Measurements from ENCODE around the gene SLFNL1. TPM values are rescaled to one million over a fixed set of nuclear protein-coding genes. Genes with fewer than 3 reads are reported as not detected.
A peak's percentile ranks its signal among the peaks of the same experiment; 100 is the strongest.

Gene SLFNL1
- total and polyA plus RNA-seq, 8 donors: 0.79 to 4.9 (median 1.0) TPM

DNA sequence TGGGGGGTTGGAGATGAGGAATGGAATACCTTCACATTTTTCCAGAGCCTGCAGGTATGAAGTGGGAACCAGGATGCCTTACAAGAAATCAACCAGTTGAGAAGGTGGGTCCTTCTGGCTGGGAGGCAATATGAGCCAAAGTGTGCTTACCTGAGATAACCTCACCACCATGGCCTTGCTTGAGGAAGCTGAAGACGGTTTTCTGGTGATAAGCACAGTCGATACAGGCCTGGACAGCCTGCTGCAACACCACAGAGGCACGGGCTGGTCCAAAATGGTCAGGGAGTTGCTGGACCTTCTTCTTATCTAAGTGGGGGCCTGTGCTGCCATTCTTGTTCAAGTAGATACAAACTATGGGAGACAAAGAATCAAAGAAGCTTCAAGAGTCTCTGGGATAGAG lies 27.0 kb upstream of the SLFNL1 start:
- peaks cover 0 to 25% of the 10 kb centered on the region in 2 donors for H3K4me1 ChIP-seq
- no peak overlapping the region for H3K27ac ChIP-seq
- H3K9me3 ChIP-seq: no peaks in the 10 kb centered on the region
- no peak overlapping the region for H3K4me3 ChIP-seq
- DNase-seq (no peak), ATAC-seq (no peak)
- H3K27me3 ChIP-seq: no peaks in the 10 kb centered on the region
- H3K36me3 ChIP-seq: peaks cover 0 to 41% of the 10 kb centered on the region in 2 donors
- TF ChIP-seq, protein P1, sequence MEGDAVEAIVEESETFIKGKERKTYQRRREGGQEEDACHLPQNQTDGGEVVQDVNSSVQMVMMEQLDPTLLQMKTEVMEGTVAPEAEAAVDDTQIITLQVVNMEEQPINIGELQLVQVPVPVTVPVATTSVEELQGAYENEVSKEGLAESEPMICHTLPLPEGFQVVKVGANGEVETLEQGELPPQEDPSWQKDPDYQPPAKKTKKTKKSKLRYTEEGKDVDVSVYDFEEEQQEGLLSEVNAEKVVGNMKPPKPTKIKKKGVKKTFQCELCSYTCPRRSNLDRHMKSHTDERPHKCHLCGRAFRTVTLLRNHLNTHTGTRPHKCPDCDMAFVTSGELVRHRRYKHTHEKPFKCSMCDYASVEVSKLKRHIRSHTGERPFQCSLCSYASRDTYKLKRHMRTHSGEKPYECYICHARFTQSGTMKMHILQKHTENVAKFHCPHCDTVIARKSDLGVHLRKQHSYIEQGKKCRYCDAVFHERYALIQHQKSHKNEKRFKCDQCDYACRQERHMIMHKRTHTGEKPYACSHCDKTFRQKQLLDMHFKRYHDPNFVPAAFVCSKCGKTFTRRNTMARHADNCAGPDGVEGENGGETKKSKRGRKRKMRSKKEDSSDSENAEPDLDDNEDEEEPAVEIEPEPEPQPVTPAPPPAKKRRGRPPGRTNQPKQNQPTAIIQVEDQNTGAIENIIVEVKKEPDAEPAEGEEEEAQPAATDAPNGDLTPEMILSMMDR (IDR thresholded peaks at IDR 0.05): no peak
- intact Hi-C loops (cut with DNase I): no loop called here

DNA sequence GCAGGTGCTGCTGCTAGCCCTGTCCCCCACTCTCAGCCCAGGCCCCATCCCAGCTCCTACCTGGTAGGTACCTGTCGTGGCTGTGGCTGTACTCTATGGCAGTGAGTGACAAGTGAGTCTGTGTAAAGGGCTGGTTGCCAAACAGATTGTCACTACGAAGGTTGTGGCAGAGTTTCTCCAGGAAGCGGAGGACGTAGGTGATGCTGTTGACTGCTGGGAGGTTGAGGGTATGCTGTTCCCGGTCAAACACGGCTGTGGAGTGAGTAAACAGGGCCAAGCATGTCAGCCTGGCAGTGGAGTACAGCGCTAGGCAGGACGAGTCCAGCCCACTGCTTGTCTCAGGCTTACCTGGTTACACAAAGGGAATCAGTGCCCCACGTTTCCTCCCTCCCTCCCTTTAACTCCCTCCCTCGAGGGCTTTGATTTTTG lies 24.8 kb upstream of the SLFNL1 start:
- Histone ChIP-seq H3K4me3 (no peak overlapping the region), H3K9me3 (no peaks in the 10 kb centered on the region), H3K27me3 (no peaks in the 10 kb centered on the region), H3K27ac (peak overlapping the region; percentile 61 to 83), H3K36me3 (peaks cover 0 to 45% of the 10 kb centered on the region in 2 donors), H3K4me1 (peaks cover 0 to 25% of the 10 kb centered on the region in 2 donors)
- TF ChIP-seq, protein P1 (IDR thresholded peaks at IDR 0.05): no peak
- intact Hi-C loops (cut with DNase I): no loop called here
- peak in 2 of 4 donors; percentile 39 to 66 for DNase-seq
- ATAC-seq: peak; percentile 88

DNA sequence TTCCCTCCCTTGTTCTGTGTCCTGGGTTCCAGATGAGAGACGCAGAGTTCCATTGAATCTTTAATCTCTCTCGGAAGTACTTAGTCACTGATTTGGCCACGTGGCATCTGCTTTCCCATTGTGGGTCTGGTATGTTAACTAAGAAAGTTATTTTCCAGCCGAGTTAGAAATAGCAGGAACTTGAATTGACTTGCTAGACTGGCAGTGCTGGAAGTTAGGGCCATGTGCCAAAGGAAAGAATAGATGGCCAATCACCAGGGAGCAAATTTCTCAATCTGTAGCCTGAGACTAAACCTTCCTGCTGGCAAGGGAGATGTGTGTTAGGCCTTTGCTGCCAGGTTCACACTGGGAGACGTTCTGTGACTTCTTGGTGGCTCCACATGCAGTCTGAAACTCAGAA lies 24.2 kb upstream of the SLFNL1 start:
- peak overlapping the region; percentile 61 to 83 for H3K27ac ChIP-seq
- no peaks in the 10 kb centered on the region for H3K27me3 ChIP-seq
- no peak overlapping the region for H3K4me3 ChIP-seq
- intact Hi-C loops (cut with DNase I): no loop called here
- TF ChIP-seq, protein P1 (IDR thresholded peaks at IDR 0.05): no peak
- ATAC-seq (peak; percentile 77), DNase-seq (peak in 2 of 4 donors; percentile 15 to 58)
- H3K9me3 ChIP-seq: no peaks in the 10 kb centered on the region
- H3K36me3 ChIP-seq: peaks cover 0 to 50% of the 10 kb centered on the region in 2 donors
- peaks cover 0 to 25% of the 10 kb centered on the region in 2 donors for H3K4me1 ChIP-seq

DNA sequence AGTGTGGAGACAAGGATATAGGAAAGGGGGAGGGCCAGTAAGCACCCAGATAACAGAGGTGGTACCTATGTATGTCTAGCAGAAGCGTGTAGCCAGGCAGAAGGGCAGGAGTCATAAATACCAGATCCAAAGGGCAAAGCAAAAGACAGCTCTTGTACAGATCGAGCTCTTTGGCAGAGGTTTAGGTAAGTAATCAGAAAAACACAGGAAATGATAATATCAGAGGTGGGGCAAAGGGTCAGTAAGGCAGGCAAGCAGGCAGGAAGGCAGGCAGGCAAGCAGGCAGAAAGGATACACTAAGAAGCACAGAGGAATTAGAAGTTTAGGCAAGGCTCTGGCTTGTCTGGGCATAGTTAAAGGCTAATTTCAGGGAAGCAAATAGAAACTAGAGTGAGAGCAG lies 22.7 kb upstream of the SLFNL1 start:
- H3K4me3 ChIP-seq: no peak overlapping the region
- H3K27me3 ChIP-seq: no peaks in the 10 kb centered on the region
- TF ChIP-seq, protein P1 (IDR thresholded peaks at IDR 0.05): no peak
- H3K36me3 ChIP-seq: peaks cover 0 to 51% of the 10 kb centered on the region in 2 donors
- peak overlapping the region in 1 of 2 donors; percentile 61 for H3K27ac ChIP-seq
- no peaks in the 10 kb centered on the region for H3K9me3 ChIP-seq
- intact Hi-C loops (cut with DNase I): no loop called here
- peaks cover 0 to 25% of the 10 kb centered on the region in 2 donors for H3K4me1 ChIP-seq
- no peak for DNase-seq
- no peak for ATAC-seq

DNA sequence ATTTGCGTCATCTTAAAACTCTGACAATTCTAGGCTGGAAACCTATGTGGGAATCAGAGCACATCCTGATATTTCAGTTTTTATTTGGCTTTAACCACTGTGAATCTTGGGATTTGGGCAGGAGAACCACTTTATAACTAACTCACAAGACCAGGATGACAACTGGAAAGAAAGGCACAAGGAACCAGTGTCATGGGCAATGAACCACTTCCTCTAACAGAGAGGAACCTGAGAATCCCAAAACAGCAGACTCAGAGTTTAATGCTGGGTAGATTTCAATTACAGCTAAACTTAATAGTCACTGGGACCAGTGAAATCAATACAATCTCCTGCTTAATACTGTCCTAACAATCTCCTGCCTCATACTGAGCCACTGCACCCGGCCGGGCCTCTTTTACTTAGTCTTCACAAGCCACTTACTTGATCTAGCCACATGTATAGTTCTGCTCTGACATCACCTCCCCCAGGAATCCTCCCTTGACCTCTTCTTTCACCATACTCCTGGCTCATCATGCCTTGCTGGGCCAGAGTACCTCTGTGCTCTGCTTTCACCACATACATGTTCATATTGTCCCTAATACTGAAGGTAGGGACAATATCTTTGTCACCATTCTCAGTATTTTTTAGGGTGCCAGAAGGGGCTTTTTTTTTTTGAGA lies 20.2 kb upstream of the SLFNL1 start:
- peaks cover 0 to 52% of the 10 kb centered on the region in 2 donors for H3K36me3 ChIP-seq

More for the DNA sequence above, 20.2 kb upstream of the SLFNL1 start:
- Histone ChIP-seq H3K9me3 (no peaks in the 10 kb centered on the region), H3K4me3 (no peak overlapping the region), H3K27ac (no peak overlapping the region), H3K27me3 (no peaks in the 10 kb centered on the region), H3K4me1 (peaks cover 0 to 22% of the 10 kb centered on the region in 2 donors)
- TF ChIP-seq, protein P1 (IDR thresholded peaks at IDR 0.05): no peak
- ATAC-seq (no peak), DNase-seq (no peak)
- intact Hi-C loops (cut with DNase I): no loop called here
